Measurements from ENCODE around the gene FAM169A.
A peak's percentile ranks its signal among the peaks of the same experiment; 100 is the strongest.

Gene FAM169A

GRCh38 chr5:74787424-74787823 lies 78.8 kb downstream of the FAM169A start:
- TF ChIP-seq, protein P1, sequence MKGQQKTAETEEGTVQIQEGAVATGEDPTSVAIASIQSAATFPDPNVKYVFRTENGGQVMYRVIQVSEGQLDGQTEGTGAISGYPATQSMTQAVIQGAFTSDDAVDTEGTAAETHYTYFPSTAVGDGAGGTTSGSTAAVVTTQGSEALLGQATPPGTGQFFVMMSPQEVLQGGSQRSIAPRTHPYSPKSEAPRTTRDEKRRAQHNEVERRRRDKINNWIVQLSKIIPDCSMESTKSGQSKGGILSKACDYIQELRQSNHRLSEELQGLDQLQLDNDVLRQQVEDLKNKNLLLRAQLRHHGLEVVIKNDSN (IDR thresholded peaks at IDR 0.05): no peak
- TF ChIP-seq TEAD4 (IDR thresholded peaks at IDR 0.05) (no peak), ZBTB7A (IDR thresholded peaks at IDR 0.05; ENCODE audit: low read depth) (no peak)

- no peak for TF ChIP-seq EP300 (IDR thresholded peaks at IDR 0.05; ENCODE audit: borderline replicate concordance)
- TF ChIP-seq TEAD4 (IDR thresholded peaks at IDR 0.05): no peak
- TF ChIP-seq CEBPB (IDR thresholded peaks at IDR 0.05): no peak
- TF ChIP-seq TAF1 (IDR thresholded peaks at IDR 0.05; ENCODE audit: low read depth): no peak
- no peak for TF ChIP-seq NFIC (IDR thresholded peaks at IDR 0.05)
- TF ChIP-seq YY1 (IDR thresholded peaks at IDR 0.05; ENCODE audit: low read depth): no peak
- TF ChIP-seq, protein P1 (IDR thresholded peaks at IDR 0.05): no peak
- TF ChIP-seq REST (IDR thresholded peaks at IDR 0.05; ENCODE audit: low read depth): no peak
- no peak for TF ChIP-seq EGR1 (IDR thresholded peaks at IDR 0.05)
- no peak for TF ChIP-seq TCF12 (IDR thresholded peaks at IDR 0.05; ENCODE audit: low read depth)
- no peak; the same call in 1 of the 2 replicates for TF ChIP-seq RAD21 (IDR thresholded peaks at IDR 0.05; ENCODE audit: low read depth)
- TF ChIP-seq MAX (IDR thresholded peaks at IDR 0.05): no peak
- TF ChIP-seq FOXM1 (IDR thresholded peaks at IDR 0.05; ENCODE audit: borderline replicate concordance, low read depth): no peak
- TF ChIP-seq CREB1 (IDR thresholded peaks at IDR 0.05; ENCODE audit: low read depth): no peak
- TF ChIP-seq ZBTB7A (IDR thresholded peaks at IDR 0.05; ENCODE audit: low read depth): no peak
Measured at GRCh38 chr5:74786851-74787250, 79.3 kb downstream of the FAM169A start.

DNA sequence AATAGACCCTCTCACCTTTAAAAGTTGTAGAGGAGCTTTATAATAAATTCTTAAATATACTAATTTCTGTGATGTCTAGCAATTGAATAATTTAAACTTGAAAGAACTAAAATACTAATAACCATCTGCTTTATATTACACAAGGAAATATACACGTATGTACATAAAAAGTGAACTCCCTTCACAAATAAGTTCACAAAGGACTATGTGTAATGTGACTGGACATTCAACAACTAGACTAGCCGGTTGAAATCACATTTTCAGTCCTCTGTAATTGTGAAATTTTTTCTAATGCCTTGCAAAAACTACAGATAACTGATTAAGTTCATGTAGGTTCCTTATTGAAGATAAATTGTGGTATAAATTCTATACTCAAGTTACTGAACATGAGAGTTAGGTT lies 87.6 kb downstream of the FAM169A start:
- TF ChIP-seq TCF12 (IDR thresholded peaks at IDR 0.05; ENCODE audit: low read depth) (no peak), EGR1 (IDR thresholded peaks at IDR 0.05) (no peak)

- TF ChIP-seq YY1 (IDR thresholded peaks at IDR 0.05; ENCODE audit: low read depth) (no peak), CEBPB (IDR thresholded peaks at IDR 0.05) (0 out of 2 replicates have a peak, but pooled peaks have one; percentile 5)
Measured at GRCh38 chr5:74772359-74772758, 93.8 kb downstream of the FAM169A start.

DNA sequence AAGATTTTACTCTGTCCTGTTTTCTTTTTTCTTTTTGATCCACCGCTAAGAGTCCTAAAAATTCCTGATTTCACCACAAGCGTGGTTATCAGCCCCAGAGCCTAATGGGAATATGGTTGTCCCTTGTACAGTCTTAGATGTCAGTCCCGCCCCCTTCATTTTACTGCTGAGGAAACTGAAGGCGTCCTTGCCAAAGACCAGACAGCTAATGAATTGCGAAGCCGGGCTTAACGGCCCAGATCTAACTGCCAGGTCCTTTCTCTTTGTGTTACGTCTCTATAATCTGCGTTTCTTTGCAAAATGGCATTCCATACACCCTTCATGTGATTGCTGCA lies 98.6 kb downstream of the FAM169A start:
- no peak for TF ChIP-seq TEAD4 (IDR thresholded peaks at IDR 0.05)
- TF ChIP-seq RAD21 (IDR thresholded peaks at IDR 0.05; ENCODE audit: low read depth): no peak
- no peak for TF ChIP-seq REST (IDR thresholded peaks at IDR 0.05; ENCODE audit: low read depth)
- no peak for TF ChIP-seq EGR1 (IDR thresholded peaks at IDR 0.05)
- TF ChIP-seq CEBPB (IDR thresholded peaks at IDR 0.05): no peak
- no peak for TF ChIP-seq EP300 (IDR thresholded peaks at IDR 0.05; ENCODE audit: borderline replicate concordance)
- TF ChIP-seq TCF12 (IDR thresholded peaks at IDR 0.05; ENCODE audit: low read depth): no peak
- no peak for TF ChIP-seq MAX (IDR thresholded peaks at IDR 0.05)
- TF ChIP-seq, protein P1 (IDR thresholded peaks at IDR 0.05): no peak
- TF ChIP-seq TAF1 (IDR thresholded peaks at IDR 0.05; ENCODE audit: low read depth): no peak
- no peak for TF ChIP-seq ZBTB7A (IDR thresholded peaks at IDR 0.05; ENCODE audit: low read depth)
- no peak for TF ChIP-seq CREB1 (IDR thresholded peaks at IDR 0.05; ENCODE audit: low read depth)
- TF ChIP-seq YY1 (IDR thresholded peaks at IDR 0.05; ENCODE audit: low read depth): no peak
- no peak for TF ChIP-seq FOXM1 (IDR thresholded peaks at IDR 0.05; ENCODE audit: borderline replicate concordance, low read depth)
- no peak for TF ChIP-seq NFIC (IDR thresholded peaks at IDR 0.05)

DNA sequence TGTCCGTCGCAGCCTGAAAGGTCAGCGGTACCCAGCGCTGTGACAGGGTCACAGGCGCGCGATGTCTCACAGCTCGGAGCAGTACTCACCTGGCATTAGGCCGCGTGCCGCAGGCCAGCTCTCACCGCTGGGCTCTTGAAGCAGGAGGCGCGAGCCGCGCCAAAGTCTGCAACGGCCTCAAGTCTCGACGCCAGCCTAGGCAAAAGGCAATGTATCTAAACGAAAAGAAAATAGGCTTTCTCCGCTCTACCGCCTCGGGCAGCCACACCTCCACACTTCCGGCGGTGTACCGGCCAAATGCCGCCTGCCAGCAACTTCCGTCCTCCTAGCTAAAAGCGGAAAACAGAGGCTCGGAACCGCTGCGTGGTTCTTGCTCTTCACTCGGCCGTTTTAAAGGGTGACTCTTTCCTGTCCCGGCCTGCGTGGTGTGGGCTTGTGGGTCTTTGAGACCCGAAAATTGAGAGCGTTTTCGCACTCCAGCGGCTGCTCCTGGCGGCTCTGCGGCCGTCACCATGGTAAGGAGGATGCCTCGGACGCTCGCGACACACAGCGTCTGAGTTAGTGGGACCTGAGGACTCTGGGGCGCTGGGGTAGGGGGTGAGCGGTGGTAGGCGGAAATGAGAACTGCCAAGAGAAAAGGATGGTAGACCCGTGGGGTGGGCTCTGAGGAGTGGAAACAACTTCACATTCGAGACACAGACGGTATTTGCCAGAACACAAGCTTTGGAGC lies 99.2 kb downstream of the FAM169A start, which contains the start of the genes GFM2 and NSA2:
GFM2 (minus strand) TSS at position 269 of the 730 bp plus-strand sequence. CDS start 3,375 bp downstream, outside the sequence.
NSA2 (plus strand) TSS at position 401 of the 730 bp plus-strand sequence; CDS start at position 513, 112 bp downstream.
- TF ChIP-seq ZBTB7A (IDR thresholded peaks at IDR 0.05; ENCODE audit: low read depth) (peak; percentile 55; the same call in 1 of the 2 replicates), REST (IDR thresholded peaks at IDR 0.05; ENCODE audit: low read depth) (no peak), EP300 (IDR thresholded peaks at IDR 0.05; ENCODE audit: borderline replicate concordance) (no peak; the same call in 1 of the 2 replicates), NFIC (IDR thresholded peaks at IDR 0.05) (peak; percentile 34; the same call in 1 of the 2 replicates), EGR1 (IDR thresholded peaks at IDR 0.05) (peak; percentile 17), FOXM1 (IDR thresholded peaks at IDR 0.05; ENCODE audit: borderline replicate concordance, low read depth) (no peak), CEBPB (IDR thresholded peaks at IDR 0.05) (no peak; the same call in 1 of the 2 replicates), MAX (IDR thresholded peaks at IDR 0.05) (peak; percentile 90), TAF1 (IDR thresholded peaks at IDR 0.05; ENCODE audit: low read depth) (peak; percentile 84), CREB1 (IDR thresholded peaks at IDR 0.05; ENCODE audit: low read depth) (peak; percentile 8; the same call in 1 of the 2 replicates), TEAD4 (IDR thresholded peaks at IDR 0.05) (no peak), RAD21 (IDR thresholded peaks at IDR 0.05; ENCODE audit: low read depth) (no peak), YY1 (IDR thresholded peaks at IDR 0.05; ENCODE audit: low read depth) (peak; percentile 58), TCF12 (IDR thresholded peaks at IDR 0.05; ENCODE audit: low read depth) (peak; percentile 46; the same call in 1 of the 2 replicates)
- TF ChIP-seq, protein P1 (IDR thresholded peaks at IDR 0.05): peak; percentile 72
